Psoas muscle (tissue), 8 donors: ENCODE data around the gene CHD9. TPM values are rescaled to one million over a fixed set of nuclear protein-coding genes. Genes with fewer than 3 reads are reported as not detected.

Source experiments
- ATAC-seq, 4 donors: fragments of 200-7000 bp; cut with Tn5 transposase; one replicate each; pipeline ENCODE4 v1.9.1; 2020; ENCODE audit warnings: moderate library complexity in 3 of 4, mild to moderate bottlenecking in 2 of 4
- DNase-seq, 2 donors: peaks; one replicate each; pipeline ENCODE4 v3.0.0-alpha.2; 2020
- H3K27ac ChIP-seq: fragments of 200-600 bp; one replicate; pipeline ENCODE4 v1.8.0; 2022
- H3K27me3 ChIP-seq, 3 donors: fragments of 200-600 bp in 1 of 3; one replicate each; pipeline versions ENCODE4 v1.6.1 to v1.8.0; 2013 to 2022; ENCODE audit warnings: low read length in 2 of 3, mild to moderate bottlenecking in 2 of 3, moderate library complexity in 1 of 3; ENCODE audit not compliant: insufficient read depth in 3 of 3
- H3K36me3 ChIP-seq, 2 donors: fragments of 200-600 bp in 1 of 2; one replicate each; pipeline versions ENCODE4 v1.6.1 to v1.8.0; 2013 to 2022; ENCODE audit warnings: low read depth in 1 of 2, mild to moderate bottlenecking in 1 of 2, moderate library complexity in 1 of 2; ENCODE audit not compliant: insufficient read depth in 1 of 2
- H3K4me1 ChIP-seq: fragments of 200-600 bp; one replicate; pipeline ENCODE4 v1.8.0; 2022
- H3K4me3 ChIP-seq: fragments of 200-600 bp; one replicate; pipeline ENCODE4 v1.8.0; 2022; ENCODE audit warnings: mild to moderate bottlenecking
- H3K9me3 ChIP-seq: fragments of 200-600 bp; one replicate; pipeline ENCODE4 v1.8.0; 2022
- CTCF ChIP-seq: fragments of 200-600 bp; IDR thresholded peaks from one replicate; pipeline ENCODE4 v1.8.0; 2022; ENCODE audit warnings: antibody characterized with exemption
- WGBS, 3 donors: extraction: QIAGEN DNeasy Blood & Tissue Kit; methylation state at CpG; one replicate each; pipeline versions ENCODE4 v1.1.6 to v1.1.7; 2013; 5-methylcytosine and 5-hydroxymethylcytosine counted together
- intact Hi-C, 2 donors: fragments of 100-400 bp; cut with DNase I; formaldehyde crosslinking; loops; one replicate each; pipeline versions ENCODE4 v1.11.0 to v1.14.2; 2022
- polyA plus RNA-seq, 3 donors: library from polyadenylated mRNA; stranded (reverse); fragments of 200-250 nt; gene quantifications; one replicate each; pipeline ENCODE4 v1.2.3, GENCODE V29; 2013
- total RNA-seq, 4 donors: library from RNA; stranded (reverse); fragmentation: NEBNext Ultra II Directional in 2 of 4; extraction: Animal tissue kit (Norgen Biotek cat#: 25700) in 2 of 4; gene quantifications; one replicate each; pipeline versions ENCODE4 v1.2.1 to v1.2.4, GENCODE V29; 2021 to 2023
- donor health status: healthy with polysubstance abuse.
- donor health status: DM: no; HTN: no; CAD: no; lungs with moderate emphysema.
- donor health status: Bipolar disorder and iron deficiency.
- donor health status: healthy.
- donor health status: DM: yes; HTN: yes; CAD: no.
- donor health status: DM: no; HTN: no; CAD: no.
- donor health status: DM: no; HTN: no; CAD: no.
- donor health status: DM: yes; HTN: yes; CAD: no.

CHD9 gene
- total and polyA plus RNA-seq, 7 donors = 5.8 to 47.9 (median 36.4) TPM

- TF ChIP-seq CTCF = peak; percentile 25
- intact Hi-C loops = no loop called here
- peaks cover 61% of the 10 kb centered on the region for H3K4me1 ChIP-seq
- WGBS, 3 donors = 83 to 95% (median 91%) methylated on average over 2 of the region's 2 CpGs
- no peak overlapping the region for H3K4me3 ChIP-seq
- H3K9me3 ChIP-seq = no peaks in the 10 kb centered on the region
- H3K27ac ChIP-seq = peak overlapping the region; percentile 71
- H3K27me3 ChIP-seq = no peaks in the 10 kb centered on the region
- no peak for DNase-seq
- peaks cover 0 to 16% of the 10 kb centered on the region in 2 donors for H3K36me3 ChIP-seq
- peak in 3 of 4 donors; percentile 55 to 57 (median 56) for ATAC-seq
Observed at GRCh38 chr16:53220585-53220984, 165.8 kb downstream of the CHD9 start.

GRCh38 chr16:53224951-53225533 is 170.3 kb downstream of the CHD9 start:
- peaks cover 0 to 57% of the 10 kb centered on the region in 2 donors for H3K36me3 ChIP-seq
- H3K4me3 ChIP-seq = no peak overlapping the region
- H3K27me3 ChIP-seq = no peaks in the 10 kb centered on the region
- intact Hi-C loops = no loop called here
- DNase-seq (no peak), ATAC-seq (peak; percentile 81 to 87 (median 84))
- H3K4me1 ChIP-seq = peaks cover 27% of the 10 kb centered on the region
- no peak for TF ChIP-seq CTCF
- no peaks in the 10 kb centered on the region for H3K9me3 ChIP-seq
- WGBS, 3 donors = 28 to 56% (median 34%) methylated on average over 2 of the region's 2 CpGs
- peak overlapping the region; percentile 72 for H3K27ac ChIP-seq

GRCh38 chr16:53232826-53233529 is 178.2 kb downstream of the CHD9 start:
- H3K4me1 ChIP-seq = no peaks in the 10 kb centered on the region
- no peak overlapping the region for H3K4me3 ChIP-seq
- ATAC-seq (no peak), DNase-seq (no peak)
- H3K9me3 ChIP-seq = no peaks in the 10 kb centered on the region
- TF ChIP-seq CTCF = no peak
- no peaks in the 10 kb centered on the region for H3K27me3 ChIP-seq
- WGBS, 3 donors = 75 to 80% (median 77%) methylated on average over 3 of the region's 3 CpGs
- H3K27ac ChIP-seq = no peak overlapping the region
- intact Hi-C loops = loop anchor here (10.0 kb wide), 2 partner anchors 52 to 232 kb away; no protein-coding TSS in a partner anchor
- H3K36me3 ChIP-seq = peaks cover 7 to 100% of the 10 kb centered on the region in 2 donors

- TF ChIP-seq CTCF = no peak
- WGBS, 3 donors = 94 to 95% (median 94%) methylated on average over 2 of the region's 2 CpGs
- Histone ChIP-seq H3K27ac (no peak overlapping the region), H3K27me3 (no peaks in the 10 kb centered on the region), H3K4me1 (no peaks in the 10 kb centered on the region), H3K36me3 (peaks cover 7 to 100% of the 10 kb centered on the region in 2 donors), H3K9me3 (no peaks in the 10 kb centered on the region), H3K4me3 (no peak overlapping the region)
- DNase-seq = no peak
- intact Hi-C loops = loop anchor here (10.0 kb wide), 2 partner anchors 50 to 230 kb away; no protein-coding TSS in a partner anchor
- no peak for ATAC-seq
Observed at GRCh38 chr16:53234836-53235235, 180.0 kb downstream of the CHD9 start.
